ENCODE data around the gene PLOD2.

- TF ChIP-seq EZH2phosphoT487 (IDR thresholded peaks at IDR 0.05; ENCODE audit: borderline replicate concordance, low read depth, low read length), result no peak
- no peak for TF ChIP-seq CTCF (conservative IDR thresholded peaks at IDR 0.05; ENCODE audit: low read length)
These were observed 48.4 kb upstream of the PLOD2 start for GRCh38 chr3:146209371-146209770.

Measured in OCI-LY7 (cell line).